Osteocyte (in vitro differentiated cells): ENCODE measurements around the gene PPP6R2. TPM values are rescaled to one million over a fixed set of nuclear protein-coding genes. Genes with fewer than 3 reads are reported as not detected.

Experiments
- DNase-seq: peaks from one replicate; pipeline ENCODE4 v3.0.0; 2021; ENCODE audit warnings: mixed read lengths; ENCODE audit not compliant: unreplicated experiment; ENCODE audit errors: extremely low spot score
- H3K27ac Mint-ChIP-seq: one replicate; pipeline ENCODE4 v1.8.0; 2021; ENCODE audit warnings: mild to moderate bottlenecking, mixed read lengths; ENCODE audit not compliant: unreplicated experiment
- H3K27me3 Mint-ChIP-seq: one replicate; pipeline ENCODE4 v1.8.0; 2021; ENCODE audit warnings: mixed read lengths; ENCODE audit not compliant: unreplicated experiment
- H3K36me3 Mint-ChIP-seq: one replicate; pipeline ENCODE4 v1.8.0; 2021; ENCODE audit warnings: mixed read lengths; ENCODE audit not compliant: unreplicated experiment
- H3K4me1 Mint-ChIP-seq: one replicate; pipeline ENCODE4 v1.8.0; 2021; ENCODE audit warnings: mixed read lengths; ENCODE audit not compliant: unreplicated experiment
- H3K4me3 Mint-ChIP-seq: one replicate; pipeline ENCODE4 v1.8.0; 2021; ENCODE audit warnings: mild to moderate bottlenecking, moderate library complexity, mixed read lengths; ENCODE audit not compliant: unreplicated experiment
- H3K9me3 Mint-ChIP-seq: one replicate; pipeline ENCODE4 v1.8.0; 2021; ENCODE audit warnings: mixed read lengths; ENCODE audit not compliant: unreplicated experiment
- total RNA-seq: library from RNA; stranded (reverse); gene quantifications from 2 replicates; pipeline ENCODE4 v1.2.1, GENCODE V29; 2021
- TF ChIP-seq, protein P1 (sequence below): fragments of 200-600 bp; sonication (generic); IDR thresholded peaks from 2 replicates; pipeline ENCODE4 v1.5.0; 2021; ENCODE audit warnings: antibody characterized with exemption, mild to moderate bottlenecking, moderate library complexity

The PPP6R2 gene
- total RNA-seq, 1 donor from 2014 or later, result 62.6 TPM

DNA sequence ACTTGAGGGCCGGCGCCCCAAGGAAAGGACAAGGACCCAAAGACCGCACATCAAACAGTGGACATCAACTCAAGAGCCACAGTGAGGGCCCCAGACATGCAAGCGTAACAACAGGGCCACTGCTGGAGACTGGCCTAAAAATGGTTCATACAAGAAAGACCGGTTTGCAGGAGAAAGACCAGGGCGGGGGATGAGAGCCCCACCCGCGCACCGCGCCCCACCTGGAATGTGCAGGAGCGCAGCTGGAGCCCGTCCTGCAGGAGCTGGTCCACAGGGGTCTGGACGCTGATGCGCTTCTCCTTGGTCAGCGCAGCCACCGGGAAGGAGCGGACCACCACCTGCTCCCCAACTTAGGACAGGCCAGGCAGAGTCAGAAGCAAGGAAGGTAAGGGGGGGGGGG is 117.8 kb downstream of the PPP6R2 start:
- H3K36me3 Mint-ChIP-seq, result peaks cover 31% of the 10 kb centered on the region
- no peaks in the 10 kb centered on the region for H3K4me1 Mint-ChIP-seq
- H3K27ac Mint-ChIP-seq, result no peak overlapping the region
- no peak for DNase-seq
- H3K27me3 Mint-ChIP-seq, result no peaks in the 10 kb centered on the region
- H3K4me3 Mint-ChIP-seq, result no peak overlapping the region
- H3K9me3 Mint-ChIP-seq, result no peaks in the 10 kb centered on the region
- TF ChIP-seq, protein P1, sequence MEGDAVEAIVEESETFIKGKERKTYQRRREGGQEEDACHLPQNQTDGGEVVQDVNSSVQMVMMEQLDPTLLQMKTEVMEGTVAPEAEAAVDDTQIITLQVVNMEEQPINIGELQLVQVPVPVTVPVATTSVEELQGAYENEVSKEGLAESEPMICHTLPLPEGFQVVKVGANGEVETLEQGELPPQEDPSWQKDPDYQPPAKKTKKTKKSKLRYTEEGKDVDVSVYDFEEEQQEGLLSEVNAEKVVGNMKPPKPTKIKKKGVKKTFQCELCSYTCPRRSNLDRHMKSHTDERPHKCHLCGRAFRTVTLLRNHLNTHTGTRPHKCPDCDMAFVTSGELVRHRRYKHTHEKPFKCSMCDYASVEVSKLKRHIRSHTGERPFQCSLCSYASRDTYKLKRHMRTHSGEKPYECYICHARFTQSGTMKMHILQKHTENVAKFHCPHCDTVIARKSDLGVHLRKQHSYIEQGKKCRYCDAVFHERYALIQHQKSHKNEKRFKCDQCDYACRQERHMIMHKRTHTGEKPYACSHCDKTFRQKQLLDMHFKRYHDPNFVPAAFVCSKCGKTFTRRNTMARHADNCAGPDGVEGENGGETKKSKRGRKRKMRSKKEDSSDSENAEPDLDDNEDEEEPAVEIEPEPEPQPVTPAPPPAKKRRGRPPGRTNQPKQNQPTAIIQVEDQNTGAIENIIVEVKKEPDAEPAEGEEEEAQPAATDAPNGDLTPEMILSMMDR, result no peak

DNA sequence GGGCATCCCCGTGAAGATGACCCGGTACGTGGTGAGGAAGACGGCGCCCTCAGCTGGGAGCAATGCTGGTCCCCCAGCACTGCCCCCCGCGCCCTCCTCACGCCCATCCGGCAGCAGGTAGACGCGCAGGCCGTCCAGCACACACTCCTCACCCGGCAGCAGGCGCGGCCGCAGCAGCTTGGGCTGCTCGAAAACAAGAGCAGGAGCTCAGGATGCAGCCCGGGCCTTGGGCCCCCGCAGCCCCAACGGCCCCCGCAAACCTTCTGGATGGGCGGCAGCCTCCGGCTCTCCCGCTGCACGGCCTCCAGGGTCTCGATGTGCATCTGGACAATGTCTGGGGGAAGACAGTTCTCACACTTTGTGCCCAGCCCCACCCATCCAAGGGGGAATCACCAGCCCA is 118.4 kb downstream of the PPP6R2 start:
- H3K27me3 Mint-ChIP-seq, result no peaks in the 10 kb centered on the region
- no peaks in the 10 kb centered on the region for H3K9me3 Mint-ChIP-seq
- H3K36me3 Mint-ChIP-seq, result peaks cover 36% of the 10 kb centered on the region
- no peak for DNase-seq
- TF ChIP-seq, protein P1, result no peak
- H3K4me3 Mint-ChIP-seq, result no peak overlapping the region
- H3K27ac Mint-ChIP-seq, result no peak overlapping the region
- no peaks in the 10 kb centered on the region for H3K4me1 Mint-ChIP-seq

DNA sequence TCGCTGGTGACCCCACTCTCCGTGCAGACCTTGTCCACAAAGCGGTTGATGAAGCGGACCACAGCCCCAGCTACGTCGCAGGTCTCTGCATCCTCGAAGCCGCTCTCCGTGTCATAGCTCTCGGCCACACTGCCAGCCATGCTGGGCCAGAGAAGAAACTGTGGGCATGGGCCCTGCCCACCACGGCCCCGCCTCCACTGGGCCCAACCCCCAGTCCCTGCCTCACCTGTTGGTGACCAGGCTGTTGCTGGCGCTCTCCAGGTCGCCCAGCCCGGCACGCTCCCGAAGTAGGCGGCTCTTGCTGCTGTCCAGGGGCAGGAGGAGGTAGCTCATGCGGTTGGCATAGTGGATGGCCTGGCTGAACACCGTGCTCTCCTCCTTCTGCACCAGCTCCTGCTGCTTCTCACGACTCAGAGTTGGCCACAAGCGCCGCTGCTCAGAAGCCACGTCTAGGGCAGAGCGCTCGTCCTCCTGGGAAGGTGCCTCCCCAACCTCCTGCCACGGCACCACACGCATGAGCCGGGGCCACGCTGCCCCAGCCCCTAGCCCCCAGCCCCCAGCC is 118.9 kb downstream of the PPP6R2 start:
- Mint-ChIP-seq H3K27me3 (no peaks in the 10 kb centered on the region), H3K4me1 (no peaks in the 10 kb centered on the region), H3K27ac (no peak overlapping the region), H3K9me3 (no peaks in the 10 kb centered on the region), H3K4me3 (no peak overlapping the region), H3K36me3 (peaks cover 36% of the 10 kb centered on the region)
- DNase-seq, result no peak
- TF ChIP-seq, protein P1, result no peak

DNA sequence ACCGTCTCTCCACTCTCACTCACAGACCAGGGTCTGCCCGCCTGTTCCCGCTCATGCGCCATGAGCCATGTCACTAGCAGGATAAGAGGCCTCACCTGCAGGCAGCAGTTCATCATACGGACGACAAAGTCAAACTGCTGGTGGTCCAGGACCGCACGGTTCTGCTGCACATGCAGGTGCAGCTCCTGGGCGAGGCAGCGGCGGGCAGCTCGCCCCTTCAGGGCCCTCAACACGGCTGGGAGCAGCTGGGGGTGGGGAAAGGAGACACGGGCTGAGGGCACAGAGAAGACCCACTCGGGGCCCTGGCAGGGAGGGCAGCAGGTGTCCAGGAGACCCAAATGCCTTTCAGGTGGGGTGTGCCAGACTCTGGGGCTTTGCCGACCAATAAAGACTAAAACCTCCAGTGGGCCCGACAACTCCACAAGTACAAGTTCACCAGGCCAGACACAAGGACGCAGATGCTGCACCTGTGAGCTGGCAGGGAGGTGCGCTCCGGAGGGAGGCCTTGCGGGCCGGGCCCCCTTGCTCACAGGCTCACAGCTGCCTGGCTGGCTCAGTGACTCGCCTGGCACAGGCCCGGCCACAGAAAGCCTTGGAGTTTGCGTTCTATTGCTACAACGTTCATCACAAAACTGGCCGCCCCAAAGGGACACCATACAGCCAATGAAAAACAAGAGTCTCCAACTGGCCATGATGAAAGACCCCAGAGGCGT is 120.2 kb downstream of the PPP6R2 start:
- Mint-ChIP-seq H3K36me3 (peaks cover 30% of the 10 kb centered on the region), H3K4me1 (no peaks in the 10 kb centered on the region), H3K9me3 (no peaks in the 10 kb centered on the region), H3K4me3 (no peak overlapping the region), H3K27me3 (no peaks in the 10 kb centered on the region), H3K27ac (no peak overlapping the region)
- TF ChIP-seq, protein P1, result no peak
- DNase-seq, result no peak

DNA sequence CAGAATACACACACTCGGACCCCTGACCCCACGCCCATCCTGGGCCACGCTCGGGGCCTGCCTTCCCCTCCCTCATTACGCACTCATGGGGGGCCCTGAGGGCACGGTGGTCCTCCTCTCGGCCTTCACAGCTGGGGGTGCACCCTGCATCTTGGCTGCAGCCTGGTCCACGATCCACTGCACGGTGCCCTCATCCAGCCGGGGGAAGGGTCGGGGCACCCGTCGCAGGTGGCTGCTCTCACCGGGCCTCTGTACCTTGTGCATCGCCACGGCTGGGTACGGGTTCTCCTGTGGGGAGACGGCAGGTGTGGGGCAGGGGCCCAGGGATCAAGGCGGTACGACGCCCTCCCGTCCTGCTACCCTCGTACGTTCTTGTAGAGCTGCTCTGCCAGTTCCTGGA is 121.3 kb downstream of the PPP6R2 start:
- H3K4me1 Mint-ChIP-seq, result no peaks in the 10 kb centered on the region
- DNase-seq, result no peak
- TF ChIP-seq, protein P1, result no peak
- no peak overlapping the region for H3K4me3 Mint-ChIP-seq
- no peaks in the 10 kb centered on the region for H3K27me3 Mint-ChIP-seq
- H3K36me3 Mint-ChIP-seq, result peaks cover 28% of the 10 kb centered on the region
- no peak overlapping the region for H3K27ac Mint-ChIP-seq
- H3K9me3 Mint-ChIP-seq, result no peaks in the 10 kb centered on the region
